ENCODE results near the gene NHLH1.

- no peak for TF ChIP-seq NFE2 (CRISPR knock-in tag; IDR thresholded peaks at IDR 0.05)
- TF ChIP-seq, protein P1, sequence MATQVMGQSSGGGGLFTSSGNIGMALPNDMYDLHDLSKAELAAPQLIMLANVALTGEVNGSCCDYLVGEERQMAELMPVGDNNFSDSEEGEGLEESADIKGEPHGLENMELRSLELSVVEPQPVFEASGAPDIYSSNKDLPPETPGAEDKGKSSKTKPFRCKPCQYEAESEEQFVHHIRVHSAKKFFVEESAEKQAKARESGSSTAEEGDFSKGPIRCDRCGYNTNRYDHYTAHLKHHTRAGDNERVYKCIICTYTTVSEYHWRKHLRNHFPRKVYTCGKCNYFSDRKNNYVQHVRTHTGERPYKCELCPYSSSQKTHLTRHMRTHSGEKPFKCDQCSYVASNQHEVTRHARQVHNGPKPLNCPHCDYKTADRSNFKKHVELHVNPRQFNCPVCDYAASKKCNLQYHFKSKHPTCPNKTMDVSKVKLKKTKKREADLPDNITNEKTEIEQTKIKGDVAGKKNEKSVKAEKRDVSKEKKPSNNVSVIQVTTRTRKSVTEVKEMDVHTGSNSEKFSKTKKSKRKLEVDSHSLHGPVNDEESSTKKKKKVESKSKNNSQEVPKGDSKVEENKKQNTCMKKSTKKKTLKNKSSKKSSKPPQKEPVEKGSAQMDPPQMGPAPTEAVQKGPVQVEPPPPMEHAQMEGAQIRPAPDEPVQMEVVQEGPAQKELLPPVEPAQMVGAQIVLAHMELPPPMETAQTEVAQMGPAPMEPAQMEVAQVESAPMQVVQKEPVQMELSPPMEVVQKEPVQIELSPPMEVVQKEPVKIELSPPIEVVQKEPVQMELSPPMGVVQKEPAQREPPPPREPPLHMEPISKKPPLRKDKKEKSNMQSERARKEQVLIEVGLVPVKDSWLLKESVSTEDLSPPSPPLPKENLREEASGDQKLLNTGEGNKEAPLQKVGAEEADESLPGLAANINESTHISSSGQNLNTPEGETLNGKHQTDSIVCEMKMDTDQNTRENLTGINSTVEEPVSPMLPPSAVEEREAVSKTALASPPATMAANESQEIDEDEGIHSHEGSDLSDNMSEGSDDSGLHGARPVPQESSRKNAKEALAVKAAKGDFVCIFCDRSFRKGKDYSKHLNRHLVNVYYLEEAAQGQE (IDR thresholded peaks at IDR 0.05; ENCODE audit: borderline replicate concordance in 1 of 2, low read depth in 1 of 2, low read length in 2 of 2): no peak
- TF ChIP-seq ZNF274 (CRISPR knock-in tag; IDR thresholded peaks at IDR 0.05): no peak
These were observed 36.4 kb downstream of the NHLH1 start for GRCh38 chr1:160403244-160403643.
